WTC11 (cell line): ENCODE data around the gene PTPRN2. TPM values are rescaled to one million over a fixed set of nuclear protein-coding genes. Genes with fewer than 3 reads are reported as not detected.

ENCODE experiments used
- ATAC-seq: fragments of 200-7000 bp; cut with Tn5 transposase; 2 replicates; pipeline ENCODE4 v1.10.0; 2021; ENCODE audit warnings: mild to moderate bottlenecking, moderate library complexity
- CTCF ChIA-PET: fragments of 300-600 bp; sonication (Branson Sonifier 250); formaldehyde crosslinking; loops from one replicate; lab custom pipeline; 2021; ENCODE audit warnings: antibody characterized with exemption; lab: Charles Lee
- POLR2A ChIA-PET: fragments of 350-600 bp; sonication (Branson Sonifier 250); formaldehyde crosslinking; loops from one replicate; lab custom pipeline; 2021; ENCODE audit warnings: antibody characterized with exemption; lab: Charles Lee
- DNase-seq: peaks from one replicate; pipeline ENCODE4 v3.0.0; 2021; ENCODE audit warnings: low spot score
- H3K27ac Mint-ChIP-seq: 2 replicates; pipeline ENCODE4 v1.8.0; 2021; ENCODE audit warnings: mixed read lengths
- H3K27me3 Mint-ChIP-seq: 2 replicates; pipeline ENCODE4 v1.8.0; 2021; ENCODE audit warnings: low read depth, mild to moderate bottlenecking, moderate library complexity, mixed read lengths
- H3K36me3 Mint-ChIP-seq: 2 replicates; pipeline ENCODE4 v1.8.0; 2021; ENCODE audit warnings: mixed read lengths
- H3K4me1 Mint-ChIP-seq: 2 replicates; pipeline ENCODE4 v1.8.0; 2022; ENCODE audit warnings: mixed read lengths
- H3K4me3 Mint-ChIP-seq: 2 replicates; pipeline ENCODE4 v1.8.0; 2021; ENCODE audit warnings: mild to moderate bottlenecking, moderate library complexity, mixed read lengths
- H3K9me3 Mint-ChIP-seq: 2 replicates; pipeline ENCODE4 v1.8.0; 2021; ENCODE audit warnings: mixed read lengths
- AR ChIP-seq: fragments of 250-450 bp; sonication (Bioruptor Pico); IDR thresholded peaks from 2 replicates; pipeline ENCODE4 v1.9.0; 2021; ENCODE audit warnings: mild to moderate bottlenecking
- ATF1 ChIP-seq: sonication (generic); formaldehyde crosslinking; IDR thresholded peaks from 2 replicates; pipeline ENCODE4 v1.8.1; 2023; ENCODE audit warnings: mild to moderate bottlenecking, moderate library complexity, missing genetic modification reagents
- ATF2 ChIP-seq: sonication (generic); formaldehyde crosslinking; IDR thresholded peaks from 2 replicates; pipeline ENCODE4 v1.8.1; 2022; ENCODE audit warnings: low read depth, missing genetic modification reagents, borderline replicate concordance
- CREM ChIP-seq: sonication (generic); formaldehyde crosslinking; IDR thresholded peaks from 2 replicates; pipeline ENCODE4 v1.8.1; 2022; ENCODE audit warnings: mild to moderate bottlenecking, missing genetic modification reagents, moderate library complexity
- E2F1 ChIP-seq: sonication (generic); formaldehyde crosslinking; IDR thresholded peaks from 2 replicates; pipeline ENCODE4 v1.8.0; 2022; ENCODE audit warnings: mild to moderate bottlenecking, missing genetic modification reagents
- EMX1 ChIP-seq: fragments of 250-450 bp; sonication (Bioruptor Pico); IDR thresholded peaks from 2 replicates; pipeline ENCODE4 v1.8.0; 2021; ENCODE audit warnings: mild to moderate bottlenecking
- FOXP4 ChIP-seq: sonication (generic); formaldehyde crosslinking; IDR thresholded peaks from 2 replicates; pipeline ENCODE4 v1.8.0; 2022; ENCODE audit warnings: mild to moderate bottlenecking, missing genetic modification reagents
- GABPB1 ChIP-seq: sonication (generic); formaldehyde crosslinking; IDR thresholded peaks from 2 replicates; pipeline ENCODE4 v1.8.1; 2023; ENCODE audit warnings: mild to moderate bottlenecking, missing genetic modification reagents
- IRF1 ChIP-seq: sonication (generic); formaldehyde crosslinking; IDR thresholded peaks from 2 replicates; pipeline ENCODE4 v1.8.0; 2023; ENCODE audit warnings: missing genetic modification reagents
- JUN ChIP-seq: sonication (generic); formaldehyde crosslinking; IDR thresholded peaks from 2 replicates; pipeline ENCODE4 v1.8.0; 2023; ENCODE audit warnings: mild to moderate bottlenecking, missing genetic modification reagents
- KAT7 ChIP-seq: sonication (generic); formaldehyde crosslinking; IDR thresholded peaks from 2 replicates; pipeline ENCODE4 v1.8.1; 2023; ENCODE audit warnings: missing genetic modification reagents, mild to moderate bottlenecking, borderline replicate concordance
- MAX ChIP-seq: sonication (generic); formaldehyde crosslinking; IDR thresholded peaks from 2 replicates; pipeline ENCODE4 v1.8.0; 2022; ENCODE audit warnings: mild to moderate bottlenecking, missing genetic modification reagents
- NFYB ChIP-seq: sonication (generic); formaldehyde crosslinking; conservative IDR thresholded peaks from 2 replicates; pipeline ENCODE4 v1.8.0; 2022; ENCODE audit warnings: low read depth, missing genetic modification reagents
- NR1H2 ChIP-seq: sonication (generic); formaldehyde crosslinking; IDR thresholded peaks from 2 replicates; pipeline ENCODE4 v1.9.0; 2021; ENCODE audit warnings: mild to moderate bottlenecking, moderate library complexity, missing genetic modification reagents
- PREB ChIP-seq: sonication (generic); formaldehyde crosslinking; IDR thresholded peaks from 2 replicates; pipeline ENCODE4 v1.8.1; 2022; ENCODE audit warnings: mild to moderate bottlenecking, missing genetic modification reagents, moderate library complexity, borderline replicate concordance
- RELA ChIP-seq: sonication (generic); formaldehyde crosslinking; IDR thresholded peaks from 2 replicates; pipeline ENCODE4 v1.8.1; 2022; ENCODE audit warnings: missing genetic modification reagents, mild to moderate bottlenecking, borderline replicate concordance
- SMAD4 ChIP-seq: sonication (generic); formaldehyde crosslinking; IDR thresholded peaks from 2 replicates; pipeline ENCODE4 v1.8.0; 2022; ENCODE audit warnings: mild to moderate bottlenecking, missing genetic modification reagents
- SOX15 ChIP-seq: fragments of 250-450 bp; sonication (Bioruptor Pico); IDR thresholded peaks from 2 replicates; pipeline ENCODE4 v1.9.0; 2021; ENCODE audit warnings: mild to moderate bottlenecking
- SP1 ChIP-seq: sonication (generic); formaldehyde crosslinking; conservative IDR thresholded peaks from 2 replicates; pipeline ENCODE4 v1.8.1; 2022; ENCODE audit warnings: missing genetic modification reagents
- TEAD4 ChIP-seq: sonication (generic); formaldehyde crosslinking; IDR thresholded peaks from 2 replicates; pipeline ENCODE4 v1.8.0; 2022; ENCODE audit warnings: mild to moderate bottlenecking, missing genetic modification reagents
- ZNF219 ChIP-seq: sonication (generic); formaldehyde crosslinking; IDR thresholded peaks from 2 replicates; pipeline ENCODE4 v1.8.0; 2023; ENCODE audit warnings: missing genetic modification reagents, mild to moderate bottlenecking, borderline replicate concordance
- ZNF232 ChIP-seq: sonication (generic); formaldehyde crosslinking; IDR thresholded peaks from 2 replicates; pipeline ENCODE4 v1.8.0; 2022; ENCODE audit warnings: mild to moderate bottlenecking, missing genetic modification reagents
- ZNF416 ChIP-seq: fragments of 250-450 bp; sonication (Bioruptor Pico); IDR thresholded peaks from 2 replicates; pipeline ENCODE4 v1.9.0; 2021; ENCODE audit warnings: mild to moderate bottlenecking, inconsistent platforms
- total RNA-seq: library from RNA; stranded (reverse); gene quantifications from 3 replicates; pipeline ENCODE4 v1.2.3, GENCODE V29; 2021

The PTPRN2 gene
- total RNA-seq, 1 experiment from 2014 or later: 4.7 TPM

- H3K27me3 Mint-ChIP-seq: no peaks in the 10 kb centered on the region
- H3K4me1 Mint-ChIP-seq: peaks cover 16% of the 10 kb centered on the region
- no peak overlapping the region for H3K4me3 Mint-ChIP-seq
- no peak overlapping the region for H3K27ac Mint-ChIP-seq
- ATAC-seq (peak; percentile 77), DNase-seq (peak; percentile 36)
- POLR2A ChIA-PET: interaction anchor here (0.6 kb wide), 1 partner anchor 597 kb away, joined by 3 read pairs; no protein-coding TSS in a partner anchor
- peaks cover 7% of the 10 kb centered on the region; the same call in 1 of the 2 replicates for H3K36me3 Mint-ChIP-seq
- TF ChIP-seq PREB (CRISPR knock-in tag) (no peak), TEAD4 (CRISPR knock-in tag) (no peak), IRF1 (CRISPR knock-in tag) (no peak), ZNF416 (CRISPR knock-in tag) (no peak), SP1 (no peak), NR1H2 (CRISPR knock-in tag) (no peak), CREM (CRISPR knock-in tag) (no peak)
- CTCF ChIA-PET: interaction anchor here (0.7 to 3.7 kb wide), 7 partner anchors 15 to 117 kb away, joined by 3 to 17 read pairs (median 5); no protein-coding TSS in a partner anchor
- H3K9me3 Mint-ChIP-seq: peaks cover 16% of the 10 kb centered on the region
These were observed 142.0 kb downstream of the PTPRN2 start for GRCh38 chr7:158445421-158446175.

- H3K27ac Mint-ChIP-seq: peak overlapping the region; percentile 73
- H3K9me3 Mint-ChIP-seq: peaks cover 23% of the 10 kb centered on the region
- H3K4me1 Mint-ChIP-seq: peaks cover 9% of the 10 kb centered on the region
- H3K4me3 Mint-ChIP-seq: no peak overlapping the region
- TF ChIP-seq ATF2 (no peak), GABPB1 (no peak), E2F1 (CRISPR knock-in tag) (no peak), AR (CRISPR knock-in tag) (no peak), RELA (no peak), NFYB (CRISPR knock-in tag) (no peak), EMX1 (no peak), SOX15 (CRISPR knock-in tag) (no peak), FOXP4 (CRISPR knock-in tag) (no peak), JUN (CRISPR knock-in tag) (no peak), KAT7 (CRISPR knock-in tag) (no peak), MAX (no peak), ZNF219 (CRISPR knock-in tag) (no peak), ATF1 (CRISPR knock-in tag) (no peak), ZNF232 (CRISPR knock-in tag) (no peak), SMAD4 (no peak)
- POLR2A ChIA-PET: interaction anchor here (0.6 kb wide), 1 partner anchor 598 kb away, joined by 3 read pairs; no protein-coding TSS in a partner anchor
- no peak for DNase-seq
- no peaks in the 10 kb centered on the region for H3K27me3 Mint-ChIP-seq
- peaks cover 12% of the 10 kb centered on the region; the same call in 1 of the 2 replicates for H3K36me3 Mint-ChIP-seq
- CTCF ChIA-PET: interaction anchor here (0.7 to 3.7 kb wide), 8 partner anchors 16 to 117 kb away, joined by 3 to 17 read pairs (median 4); no protein-coding TSS in a partner anchor
- peak; percentile 30 for ATAC-seq
These were observed 142.9 kb downstream of the PTPRN2 start for GRCh38 chr7:158444501-158445420.
